Heart left ventricle (tissue), 16 donors: ENCODE results near the gene NTM. TPM values are rescaled to one million over a fixed set of nuclear protein-coding genes. Genes with fewer than 3 reads are reported as not detected.

ENCODE experiments used
- ATAC-seq, 4 donors: fragments of 200-7000 bp; cut with Tn5 transposase; one replicate each; pipeline ENCODE4 v1.9.1; 2020 to 2022; ENCODE audit warnings: moderate library complexity in 4 of 4, mild to moderate bottlenecking in 3 of 4, moderate number of reproducible peaks in 1 of 4
- DNase-seq, 5 donors: peaks; one replicate each; pipeline ENCODE4 v3.0.0-alpha.2; 2020
- H3K27ac ChIP-seq, 12 donors: fragments of 200-600 bp; sonication (generic) in 4 of 12; one replicate each; pipeline versions ENCODE4 v1.5.0 to v1.8.0; 2016 to 2022; ENCODE audit warnings: mild to moderate bottlenecking in 2 of 12
- H3K27me3 ChIP-seq, 9 donors: fragments of 200-600 bp; sonication (generic) in 2 of 9; one replicate each; pipeline versions ENCODE4 v1.5.1 to v1.8.0; 2016 to 2022; ENCODE audit warnings: mild to moderate bottlenecking in 3 of 9
- H3K36me3 ChIP-seq, 9 donors: fragments of 200-600 bp; sonication (generic) in 2 of 9; one replicate each; pipeline versions ENCODE4 v1.5.0 to v1.8.0; 2018 to 2022; ENCODE audit warnings: mild to moderate bottlenecking in 2 of 9
- H3K4me1 ChIP-seq, 12 donors: fragments of 200-600 bp; sonication (generic) in 4 of 12; one replicate each; pipeline versions ENCODE4 v1.5.0 to v1.8.0; 2016 to 2022; ENCODE audit warnings: mild to moderate bottlenecking in 3 of 12
- H3K4me3 ChIP-seq, 12 donors: fragments of 200-600 bp; sonication (generic) in 4 of 12; one replicate each; pipeline versions ENCODE4 v1.5.0 to v1.8.0; 2017 to 2022; ENCODE audit warnings: mild to moderate bottlenecking in 9 of 12, moderate library complexity in 4 of 12
- H3K9me3 ChIP-seq, 12 donors: fragments of 200-600 bp; sonication (generic) in 4 of 12; one replicate each; pipeline versions ENCODE4 v1.5.0 to v1.8.0; 2016 to 2022; ENCODE audit warnings: mild to moderate bottlenecking in 1 of 12
- POLR2A ChIP-seq, 2 donors: fragments of 450-650 bp; IDR thresholded peaks; one replicate each; pipeline ENCODE4 v1.6.1; 2017; ENCODE audit warnings: antibody characterized with exemption in 2 of 2, mild to moderate bottlenecking in 2 of 2, moderate library complexity in 2 of 2
- WGBS, 4 donors: extraction: QIAGEN DNeasy Blood & Tissue Kit in 2 of 4; methylation state at CpG; one replicate each; pipeline versions ENCODE4 v1.1.5 to v1.1.7; 2013 to 2018; 5-methylcytosine and 5-hydroxymethylcytosine counted together
- intact Hi-C, 10 donors: fragments of 100-400 bp; cut with DNase I; formaldehyde crosslinking; loops; one replicate each; pipeline versions ENCODE4 v1.11.1 to v1.14.2; 2022
- polyA plus RNA-seq, 2 donors: library from polyadenylated mRNA; stranded (reverse); fragments of 200-250 nt; gene quantifications; one replicate each; pipeline ENCODE4 v1.2.3, GENCODE V29; 2013
- total RNA-seq, 9 donors: library from RNA; depleted of rRNA in 2 of 9; stranded (reverse); fragments of >200 nt in 2 of 9; fragmentation: NEBNext Ultra II Directional in 3 of 9; extraction: Animal tissue kit (Norgen Biotek cat#: 25700) in 3 of 9; gene quantifications; one replicate each; pipeline versions ENCODE4 v1.1.0 to v1.2.4, GENCODE V29; 2016 to 2023
- TF ChIP-seq, protein P1 (sequence below), 12 donors: fragments of 200-600 bp; sonication (generic) in 4 of 12; IDR thresholded peaks; one replicate each; pipeline versions ENCODE4 v1.5.0 to v1.8.0; 2018 to 2022; ENCODE audit warnings: antibody characterized with exemption in 12 of 12, mild to moderate bottlenecking in 5 of 12
- donor health status: ischemic (EF 13 %, LVEDD 7.1; RV severe dilation, severe dysfunction).
- donor health status: healthy with polysubstance abuse.
- donor health status: DM: no; HTN: yes; CAD: no.
- donor health status: DM: no; HTN: no; CAD: no.
- donor health status: ischemic (EF 25% LVEDD 6.9; RV normal size, moderate dysfunction).
- donor health status: ischemic (EF 25% LVEDD 5.7; RV mildly dilated, moderate dysfunction).
- donor health status: healthy.
- donor health status: DM: yes; HTN: yes; CAD: no.
- donor health status: ischemic (EF 35%, LVEDD 5.7; RV mildly dilated, moderate dysfunction).
- donor health status: nonischemic (EF 11% LVEDD 7.7; RV severe dilation, severe dysfunction).
- donor health status: DM: yes; HTN: yes; CAD: no.
- donor health status: PGD.
- donor health status: ischemic (EF 29% LVEDD 5.4; RV normal size, mild dysfunction).
- donor health status: nonischemic (EF 23%, LVEDD 6.1; RV moderate dilation, normal function).

The NTM gene
- total and polyA plus RNA-seq, 11 donors = 0.40 to 7.7 (median 1.5) TPM

GRCh38 chr11:131717616-131718015 lies 347.2 kb downstream of the NTM start:
- intact Hi-C loops = no loop called here
- Histone ChIP-seq H3K27ac (no peak overlapping the region), H3K4me1 (no peaks in the 10 kb centered on the region), H3K27me3 (peaks cover 0 to 11% (median 0%) of the 10 kb centered on the region in 9 donors), H3K9me3 (peaks cover 0 to 15% (median 0%) of the 10 kb centered on the region in 12 donors), H3K4me3 (no peak overlapping the region), H3K36me3 (no peaks in the 10 kb centered on the region)
- ATAC-seq (no peak), DNase-seq (no peak)
- 42 to 86% (median 75%) methylated on average over 2 of the region's 2 CpGs for WGBS, 4 donors
- TF ChIP-seq POLR2A (IDR thresholded peaks at IDR 0.05) = no peak
- TF ChIP-seq, protein P1, sequence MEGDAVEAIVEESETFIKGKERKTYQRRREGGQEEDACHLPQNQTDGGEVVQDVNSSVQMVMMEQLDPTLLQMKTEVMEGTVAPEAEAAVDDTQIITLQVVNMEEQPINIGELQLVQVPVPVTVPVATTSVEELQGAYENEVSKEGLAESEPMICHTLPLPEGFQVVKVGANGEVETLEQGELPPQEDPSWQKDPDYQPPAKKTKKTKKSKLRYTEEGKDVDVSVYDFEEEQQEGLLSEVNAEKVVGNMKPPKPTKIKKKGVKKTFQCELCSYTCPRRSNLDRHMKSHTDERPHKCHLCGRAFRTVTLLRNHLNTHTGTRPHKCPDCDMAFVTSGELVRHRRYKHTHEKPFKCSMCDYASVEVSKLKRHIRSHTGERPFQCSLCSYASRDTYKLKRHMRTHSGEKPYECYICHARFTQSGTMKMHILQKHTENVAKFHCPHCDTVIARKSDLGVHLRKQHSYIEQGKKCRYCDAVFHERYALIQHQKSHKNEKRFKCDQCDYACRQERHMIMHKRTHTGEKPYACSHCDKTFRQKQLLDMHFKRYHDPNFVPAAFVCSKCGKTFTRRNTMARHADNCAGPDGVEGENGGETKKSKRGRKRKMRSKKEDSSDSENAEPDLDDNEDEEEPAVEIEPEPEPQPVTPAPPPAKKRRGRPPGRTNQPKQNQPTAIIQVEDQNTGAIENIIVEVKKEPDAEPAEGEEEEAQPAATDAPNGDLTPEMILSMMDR (IDR thresholded peaks at IDR 0.05) = no peak

- no peak overlapping the region for H3K4me3 ChIP-seq
- H3K9me3 ChIP-seq = no peaks in the 10 kb centered on the region
- intact Hi-C loops = no loop called here
- DNase-seq (no peak), ATAC-seq (no peak)
- H3K36me3 ChIP-seq = no peaks in the 10 kb centered on the region
- TF ChIP-seq POLR2A (IDR thresholded peaks at IDR 0.05) = no peak
- TF ChIP-seq, protein P1 (IDR thresholded peaks at IDR 0.05) = no peak
- 58 to 69% (median 63%) methylated on average over 8 of the region's 8 CpGs for WGBS, 4 donors
- H3K27me3 ChIP-seq = peaks cover 0 to 6% (median 0%) of the 10 kb centered on the region in 9 donors
- no peaks in the 10 kb centered on the region for H3K4me1 ChIP-seq
- H3K27ac ChIP-seq = no peak overlapping the region
Measured at GRCh38 chr11:131723088-131723487, 352.7 kb downstream of the NTM start.

- no peak for DNase-seq
- H3K27ac ChIP-seq = no peak overlapping the region
- no peaks in the 10 kb centered on the region for H3K36me3 ChIP-seq
- no peak for TF ChIP-seq POLR2A (IDR thresholded peaks at IDR 0.05)
- TF ChIP-seq, protein P1 (IDR thresholded peaks at IDR 0.05) = no peak
- H3K4me1 ChIP-seq = no peaks in the 10 kb centered on the region
- H3K4me3 ChIP-seq = no peak overlapping the region
- 85 to 89% (median 86%) methylated on average over 10 of the region's 10 CpGs for WGBS, 4 donors
- peaks cover 0 to 6% (median 0%) of the 10 kb centered on the region in 9 donors for H3K27me3 ChIP-seq
- ATAC-seq = no peak
- intact Hi-C loops = no loop called here
- no peaks in the 10 kb centered on the region for H3K9me3 ChIP-seq
Measured at GRCh38 chr11:131724436-131724975, 354.1 kb downstream of the NTM start.

DNA sequence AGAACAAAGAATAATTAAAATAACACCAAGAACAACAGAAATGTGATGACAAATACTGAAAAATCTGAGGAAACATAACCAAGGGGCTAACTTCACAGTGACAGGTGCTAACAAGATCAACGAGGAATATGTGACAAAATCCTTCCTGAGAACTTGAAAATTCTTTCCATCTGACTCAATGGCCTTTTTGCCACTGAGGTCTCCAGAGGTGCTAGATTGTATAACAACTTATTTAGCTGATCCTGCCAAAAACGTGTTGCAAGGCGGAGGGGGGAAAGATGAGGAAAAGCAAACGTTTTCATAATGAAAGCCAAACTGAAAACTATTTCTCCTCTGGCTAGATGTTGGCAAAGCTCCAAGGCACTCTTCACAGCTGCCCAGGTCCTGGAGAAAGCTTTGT lies 364.5 kb downstream of the NTM start:
- intact Hi-C loops = no loop called here
- Histone ChIP-seq H3K9me3 (no peaks in the 10 kb centered on the region), H3K36me3 (no peaks in the 10 kb centered on the region), H3K4me1 (no peaks in the 10 kb centered on the region), H3K4me3 (no peak overlapping the region), H3K27me3 (peaks cover 0 to 22% (median 0%) of the 10 kb centered on the region in 9 donors), H3K27ac (no peak overlapping the region)
- TF ChIP-seq, protein P1 (IDR thresholded peaks at IDR 0.05) = no peak
- no peak for TF ChIP-seq POLR2A (IDR thresholded peaks at IDR 0.05)
- DNase-seq (no peak), ATAC-seq (no peak)
- WGBS, 4 donors = 18 to 24% (median 23%) methylated on average over 4 of the region's 4 CpGs
